ENCODE data around the gene MDH2.

DNA sequence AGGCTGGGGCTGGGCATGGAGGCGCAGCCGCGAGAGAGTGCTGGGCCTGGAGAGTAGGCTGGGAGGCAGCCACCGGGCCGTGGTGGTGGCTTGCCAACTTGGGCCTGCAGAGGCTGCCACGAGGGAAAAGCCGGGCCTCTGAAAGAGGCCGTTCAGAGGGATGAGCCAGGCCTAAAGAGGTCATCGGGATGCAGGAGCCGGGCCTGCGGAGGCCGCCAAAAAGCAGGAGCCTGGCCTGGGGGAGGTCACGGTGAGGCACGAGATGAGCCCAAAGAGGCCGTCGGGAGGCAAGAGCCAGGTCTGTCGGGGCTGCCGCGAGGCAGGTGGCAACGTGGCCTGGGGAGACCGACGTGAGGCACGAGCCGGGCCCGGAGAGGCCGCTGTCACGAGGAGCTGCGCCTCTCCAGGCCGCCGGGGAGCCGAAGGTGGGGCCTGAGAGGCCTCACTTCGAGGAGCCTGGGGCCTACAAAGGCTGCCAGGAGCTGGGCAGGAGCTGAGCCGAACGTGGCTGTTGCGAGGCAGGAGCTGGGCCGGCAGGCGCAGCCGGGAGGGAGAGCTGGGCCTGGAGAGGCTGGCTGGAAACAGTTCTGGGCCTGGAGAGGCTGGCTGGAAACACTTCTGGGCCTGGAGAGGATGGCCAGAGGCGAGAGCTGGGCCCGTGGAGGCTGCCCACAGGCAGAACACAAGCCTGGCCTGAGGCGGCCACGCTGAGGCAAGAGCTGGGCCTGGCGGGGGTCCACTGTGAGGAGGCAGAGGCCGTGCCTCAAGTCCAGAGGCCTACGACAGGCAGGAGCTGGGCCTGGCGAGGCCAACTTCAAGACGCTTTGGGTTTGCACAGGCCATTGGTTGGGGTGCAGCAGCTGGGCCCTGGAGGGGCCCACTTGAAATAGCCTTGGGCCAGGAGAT lies 24.6 kb downstream of the MDH2 start:
- TF ChIP-seq POLR2A (IDR thresholded peaks at IDR 0.05), result no peak
- TF ChIP-seq, protein P1, sequence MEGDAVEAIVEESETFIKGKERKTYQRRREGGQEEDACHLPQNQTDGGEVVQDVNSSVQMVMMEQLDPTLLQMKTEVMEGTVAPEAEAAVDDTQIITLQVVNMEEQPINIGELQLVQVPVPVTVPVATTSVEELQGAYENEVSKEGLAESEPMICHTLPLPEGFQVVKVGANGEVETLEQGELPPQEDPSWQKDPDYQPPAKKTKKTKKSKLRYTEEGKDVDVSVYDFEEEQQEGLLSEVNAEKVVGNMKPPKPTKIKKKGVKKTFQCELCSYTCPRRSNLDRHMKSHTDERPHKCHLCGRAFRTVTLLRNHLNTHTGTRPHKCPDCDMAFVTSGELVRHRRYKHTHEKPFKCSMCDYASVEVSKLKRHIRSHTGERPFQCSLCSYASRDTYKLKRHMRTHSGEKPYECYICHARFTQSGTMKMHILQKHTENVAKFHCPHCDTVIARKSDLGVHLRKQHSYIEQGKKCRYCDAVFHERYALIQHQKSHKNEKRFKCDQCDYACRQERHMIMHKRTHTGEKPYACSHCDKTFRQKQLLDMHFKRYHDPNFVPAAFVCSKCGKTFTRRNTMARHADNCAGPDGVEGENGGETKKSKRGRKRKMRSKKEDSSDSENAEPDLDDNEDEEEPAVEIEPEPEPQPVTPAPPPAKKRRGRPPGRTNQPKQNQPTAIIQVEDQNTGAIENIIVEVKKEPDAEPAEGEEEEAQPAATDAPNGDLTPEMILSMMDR (IDR thresholded peaks at IDR 0.05), result no peak

Data from vagina (tissue), 2 donors.